ENCODE results near the gene TK1. TPM values are rescaled to one million over a fixed set of nuclear protein-coding genes. Genes with fewer than 3 reads are reported as not detected.

Gene TK1
- total RNA-seq, 1 experiment from 2014 or later = 72.5 TPM

- H3K36me3 Mint-ChIP-seq = no peaks in the 10 kb centered on the region
- ATAC-seq (no peak), DNase-seq (ENCODE audit: low spot score) (no peak)
- CTCF ChIA-PET = interaction anchor here (0.7 to 10.2 kb wide), 13 partner anchors 17 to 177 kb away, joined by 3 to 82 read pairs (median 3); partner anchors contain the start of genes AFMID, TK1 and TNRC6C
- TF ChIP-seq NR1H2 (CRISPR knock-in tag; IDR thresholded peaks at IDR 0.05) (0 out of 2 replicates have a peak, but pooled peaks have one; percentile 16), CDX4 (CRISPR knock-in tag; IDR thresholded peaks at IDR 0.05; ENCODE audit: borderline replicate concordance) (no peak), CREM (CRISPR knock-in tag; IDR thresholded peaks at IDR 0.05) (no peak)
- H3K27ac Mint-ChIP-seq = no peak overlapping the region
- peaks cover 17% of the 10 kb centered on the region for H3K27me3 Mint-ChIP-seq (ENCODE audit: low read depth)
- H3K4me1 Mint-ChIP-seq = peaks cover 37% of the 10 kb centered on the region
- POLR2A ChIA-PET = no interaction called here
- H3K9me3 Mint-ChIP-seq = no peaks in the 10 kb centered on the region
- H3K4me3 Mint-ChIP-seq = no peak overlapping the region
Measured at GRCh38 chr17:78134899-78135385, 51.9 kb downstream of the TK1 start.

GRCh38 chr17:78133971-78134898 lies 52.6 kb downstream of the TK1 start:
- ChIA-PET POLR2A (no interaction called here), CTCF (interaction anchor here (0.6 to 10.2 kb wide), 11 partner anchors 19 to 765 kb away, joined by 3 to 82 read pairs (median 4); partner anchors contain the start of genes AFMID, TK1 and TNRC6C)
- Mint-ChIP-seq H3K27ac (no peak overlapping the region), H3K9me3 (no peaks in the 10 kb centered on the region), H3K4me3 (no peak overlapping the region), H3K4me1 (peaks cover 40% of the 10 kb centered on the region), H3K27me3 (ENCODE audit: low read depth) (peaks cover 17% of the 10 kb centered on the region), H3K36me3 (no peaks in the 10 kb centered on the region)
- DNase-seq (ENCODE audit: low spot score) = peak; percentile 89
- peak; percentile 75 for ATAC-seq
- TF ChIP-seq NR1H2 (CRISPR knock-in tag; IDR thresholded peaks at IDR 0.05) = no peak
- TF ChIP-seq FOXK1 (CRISPR knock-in tag; IDR thresholded peaks at IDR 0.05) = peak; percentile 73; the same call in 1 of the 2 replicates
- 0 out of 2 replicates have a peak, but pooled peaks have one; percentile 16 for TF ChIP-seq TEAD1 (CRISPR knock-in tag; IDR thresholded peaks at IDR 0.05)
- TF ChIP-seq MAX (CRISPR knock-in tag; IDR thresholded peaks at IDR 0.05) = peak; percentile 78
- TF ChIP-seq IRF1 (CRISPR knock-in tag; IDR thresholded peaks at IDR 0.05) = no peak
- peak; percentile 40; the same call in 1 of the 2 replicates for TF ChIP-seq CTCF (IDR thresholded peaks at IDR 0.05)
- peak; percentile 97 for TF ChIP-seq ZNF121 (CRISPR knock-in tag; IDR thresholded peaks at IDR 0.05)
- no peak for TF ChIP-seq USF1 (CRISPR knock-in tag; IDR thresholded peaks at IDR 0.05)
- TF ChIP-seq ZNF396 (CRISPR knock-in tag; IDR thresholded peaks at IDR 0.05; ENCODE audit: borderline replicate concordance) = peak; percentile 74; the same call in 1 of the 2 replicates
- TF ChIP-seq GTF2I (CRISPR knock-in tag; conservative IDR thresholded peaks at IDR 0.05) = peak; percentile 98
- TF ChIP-seq ZBTB43 (CRISPR knock-in tag; IDR thresholded peaks at IDR 0.05) = peak; percentile 58; the same call in 1 of the 2 replicates

All from WTC11 (cell line).